ENCODE measurements around the gene DPF3.

DPF3 gene

GRCh38 chr14:72686101-72686500, 207.8 kb downstream of the DPF3 start:
- DNase-seq (ENCODE audit: extremely low read depth, insufficient read length): no peak
- TF ChIP-seq CTCF (IDR thresholded peaks at IDR 0.05; ENCODE audit: insufficient read depth, low read length, poor library complexity, severe bottlenecking): no peak
- H3K27me3 ChIP-seq (replicated peaks; ENCODE audit: control insufficient read depth, insufficient read depth, low read length): no peaks in the 10 kb centered on the region

GRCh38 chr14:72685456-72685855, 208.4 kb downstream of the DPF3 start:
- no peak for DNase-seq (ENCODE audit: extremely low read depth, insufficient read length)
- no peaks in the 10 kb centered on the region; the same call in 1 of the 2 replicates for H3K36me3 ChIP-seq (ENCODE audit: control insufficient read depth, insufficient read depth, low read length)
- H3K27me3 ChIP-seq (replicated peaks; ENCODE audit: control insufficient read depth, insufficient read depth, low read length): no peaks in the 10 kb centered on the region
- TF ChIP-seq CTCF (IDR thresholded peaks at IDR 0.05; ENCODE audit: insufficient read depth, low read length, poor library complexity, severe bottlenecking): no peak
- no peak overlapping the region for H3K4me3 ChIP-seq (replicated peaks; ENCODE audit: low read depth, low read length)

More at GRCh38 chr14:72686101-72686500, 207.8 kb downstream of the DPF3 start:
- no peaks in the 10 kb centered on the region; the same call in 1 of the 2 replicates for H3K36me3 ChIP-seq (ENCODE audit: control insufficient read depth, insufficient read depth, low read length)
- no peak overlapping the region for H3K4me3 ChIP-seq (replicated peaks; ENCODE audit: low read depth, low read length)

- no peak for DNase-seq (ENCODE audit: extremely low read depth, insufficient read length)
- H3K36me3 ChIP-seq (ENCODE audit: control insufficient read depth, insufficient read depth, low read length): no peaks in the 10 kb centered on the region
- H3K27me3 ChIP-seq (replicated peaks; ENCODE audit: control insufficient read depth, insufficient read depth, low read length): no peaks in the 10 kb centered on the region
- no peak for TF ChIP-seq CTCF (IDR thresholded peaks at IDR 0.05; ENCODE audit: insufficient read depth, low read length, poor library complexity, severe bottlenecking)
- no peak overlapping the region for H3K4me3 ChIP-seq (replicated peaks; ENCODE audit: low read depth, low read length)
These were observed 210.1 kb downstream of the DPF3 start for GRCh38 chr14:72683787-72684186.

GRCh38 chr14:72682188-72682587, 211.7 kb downstream of the DPF3 start:
- H3K36me3 ChIP-seq (ENCODE audit: control insufficient read depth, insufficient read depth, low read length): no peaks in the 10 kb centered on the region
- no peaks in the 10 kb centered on the region for H3K27me3 ChIP-seq (replicated peaks; ENCODE audit: control insufficient read depth, insufficient read depth, low read length)
- no peak for TF ChIP-seq CTCF (IDR thresholded peaks at IDR 0.05; ENCODE audit: insufficient read depth, low read length, poor library complexity, severe bottlenecking)
- H3K4me3 ChIP-seq (replicated peaks; ENCODE audit: low read depth, low read length): no peak overlapping the region
- DNase-seq (ENCODE audit: extremely low read depth, insufficient read length): no peak

GRCh38 chr14:72680853-72681640, 212.9 kb downstream of the DPF3 start:
- Histone ChIP-seq H3K27me3 (replicated peaks; ENCODE audit: control insufficient read depth, insufficient read depth, low read length) (no peaks in the 10 kb centered on the region), H3K36me3 (ENCODE audit: control insufficient read depth, insufficient read depth, low read length) (no peaks in the 10 kb centered on the region), H3K4me3 (replicated peaks; ENCODE audit: low read depth, low read length) (no peak overlapping the region)
- no peak for TF ChIP-seq CTCF (IDR thresholded peaks at IDR 0.05; ENCODE audit: insufficient read depth, low read length, poor library complexity, severe bottlenecking)
- no peak for DNase-seq (ENCODE audit: extremely low read depth, insufficient read length)
